Hippocampal formation (tissue), 2 donors: ENCODE measurements around the gene RASL10A.
"Not testable (repeated sequence)": the region's sequence is repeated elsewhere in the genome, so short reads cannot be mapped to it uniquely, and the experiment has no call there.

Source experiments
- DNase-seq, 2 donors: peaks; one replicate each; lab custom pipeline; 2025; lab: John Stamatoyannopoulos, UW

Gene RASL10A, protein sequence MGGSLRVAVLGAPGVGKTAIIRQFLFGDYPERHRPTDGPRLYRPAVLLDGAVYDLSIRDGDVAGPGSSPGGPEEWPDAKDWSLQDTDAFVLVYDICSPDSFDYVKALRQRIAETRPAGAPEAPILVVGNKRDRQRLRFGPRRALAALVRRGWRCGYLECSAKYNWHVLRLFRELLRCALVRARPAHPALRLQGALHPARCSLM

GRCh38 chr22:29315286-29316140 is at the start of gene RASL10A:
Gene RASL10A, minus strand, starts transcription at chr22:29315697. Its CDS starts 451 bp downstream, at chr22:29315246.
- DNase-seq: no peak

DNA sequence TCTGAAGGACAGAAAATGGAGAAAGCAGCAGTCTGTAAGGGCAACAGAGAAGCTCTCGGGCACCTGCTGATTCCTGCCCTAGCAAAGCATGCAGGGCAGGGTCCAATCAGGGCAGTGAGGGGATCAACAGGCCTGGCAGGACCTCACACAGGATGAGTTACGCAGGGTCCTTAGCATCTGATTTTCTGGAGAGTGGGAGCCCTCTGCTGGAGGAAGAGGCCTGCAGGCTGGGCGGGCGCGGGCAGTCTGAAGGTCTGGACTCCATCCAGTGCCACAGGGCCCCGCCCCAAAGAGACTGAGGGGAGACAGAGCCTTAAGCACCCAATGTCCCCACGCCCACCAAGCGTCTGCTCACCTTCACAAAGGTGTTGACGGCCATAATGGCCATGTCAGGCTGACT is 44.0 kb upstream of the RASL10A start:
- peak in 1 of 2 donors; percentile 59 for DNase-seq

DNA sequence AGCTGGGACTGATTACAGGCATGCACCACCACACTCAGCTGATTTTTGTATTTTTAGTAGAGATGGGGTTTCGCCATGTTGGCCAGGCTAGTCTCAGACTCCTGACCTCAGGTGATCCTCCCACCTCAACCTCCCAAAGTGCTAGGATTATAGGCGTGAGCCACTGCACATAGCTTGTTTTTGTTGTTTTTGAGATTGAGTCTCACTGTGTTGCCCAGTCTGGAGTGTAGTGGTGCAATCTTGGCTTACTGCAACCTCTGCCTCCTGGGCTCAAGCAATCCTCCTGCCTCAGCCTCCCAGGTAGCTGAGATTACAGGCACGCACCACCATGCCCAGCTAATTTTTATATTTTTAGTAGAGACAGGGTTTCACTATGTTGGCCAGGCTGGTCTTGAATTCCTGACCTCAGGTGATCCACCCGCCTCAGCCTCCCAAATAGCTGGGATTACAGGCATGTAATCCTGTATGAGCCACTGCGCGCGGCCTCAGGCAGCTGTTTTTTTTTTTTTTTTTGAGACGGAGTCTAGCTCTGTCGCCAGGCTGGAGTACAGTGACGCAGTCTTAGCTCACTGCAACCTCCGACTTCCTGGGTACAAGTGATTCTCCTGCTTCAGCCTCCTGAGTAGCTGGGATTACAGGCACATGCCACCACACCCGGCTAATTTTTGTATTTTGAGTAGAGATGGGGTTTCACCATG is 41.8 kb upstream of the RASL10A start:
- DNase-seq: not testable (repeated sequence)

DNA sequence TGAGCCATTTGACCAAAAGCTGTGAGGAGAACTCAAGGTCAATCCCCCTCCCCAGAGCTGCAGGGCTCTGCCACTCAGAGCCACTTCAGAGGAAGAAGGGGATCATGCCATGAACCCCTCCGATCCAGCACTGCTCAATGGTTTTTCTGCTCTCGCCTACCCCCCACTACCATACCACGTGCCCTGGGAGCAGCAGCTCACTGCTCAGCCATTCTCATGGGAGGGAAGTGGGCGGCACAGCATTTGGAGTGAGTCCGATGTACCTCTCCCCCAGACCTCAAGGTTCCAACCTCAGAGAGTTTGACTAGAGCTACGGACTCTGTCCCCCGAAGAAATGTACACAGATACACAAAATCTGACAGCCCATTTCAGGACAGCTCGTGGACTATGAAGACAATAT is 38.4 kb upstream of the RASL10A start:
- no peak for DNase-seq

GRCh38 chr22:29353286-29353685 is 37.8 kb upstream of the RASL10A start:
- DNase-seq: no peak

- DNase-seq: no peak
These were observed 37.3 kb upstream of the RASL10A start for GRCh38 chr22:29352778-29353177.

- no peak for DNase-seq
These were observed 36.4 kb upstream of the RASL10A start for GRCh38 chr22:29351891-29352290.

GRCh38 chr22:29351042-29351441 is 35.5 kb upstream of the RASL10A start:
- no peak for DNase-seq

DNA sequence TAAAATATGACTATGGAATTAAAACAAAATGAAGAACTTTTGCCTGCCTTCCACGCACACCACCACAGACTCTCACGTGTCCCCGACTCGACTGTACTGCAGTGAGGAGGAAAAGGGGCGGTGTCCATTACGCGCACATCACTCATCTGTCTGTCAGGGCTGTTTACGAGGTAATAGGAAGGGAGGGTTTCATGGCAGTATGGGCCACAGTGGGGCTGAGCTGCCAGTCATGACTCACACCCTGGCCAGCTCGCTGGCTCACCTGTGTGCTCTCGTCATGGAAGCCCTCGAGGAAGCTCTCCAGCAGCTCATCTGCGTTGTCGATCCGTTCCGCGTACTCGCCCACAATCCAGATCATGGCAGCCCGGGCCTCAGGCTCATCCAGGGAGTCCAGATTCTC is 33.5 kb upstream of the RASL10A start:
- no peak for DNase-seq

- DNase-seq: no peak
These were observed 32.5 kb upstream of the RASL10A start for GRCh38 chr22:29348041-29348440.

DNA sequence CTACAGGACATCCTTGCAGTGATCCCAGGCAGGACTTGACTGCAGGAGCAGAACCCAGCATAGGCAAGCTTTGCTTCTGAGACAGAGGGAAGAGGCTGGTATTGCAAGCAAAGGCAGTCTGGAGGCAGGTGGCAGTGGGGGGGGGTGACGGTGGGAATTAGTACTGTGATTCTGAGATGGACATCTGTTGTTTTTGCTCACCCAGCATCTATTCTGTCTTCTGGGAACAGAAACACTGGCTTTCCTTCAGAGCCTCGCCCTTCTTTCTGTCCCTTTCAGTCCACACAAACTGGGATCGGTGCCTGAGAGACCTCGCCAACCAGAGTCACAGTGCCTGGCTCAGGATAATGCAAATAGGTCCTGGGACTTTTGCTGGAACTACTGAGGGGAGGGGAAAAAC is 31.2 kb upstream of the RASL10A start:
- peak; percentile 58 to 69 for DNase-seq

DNA sequence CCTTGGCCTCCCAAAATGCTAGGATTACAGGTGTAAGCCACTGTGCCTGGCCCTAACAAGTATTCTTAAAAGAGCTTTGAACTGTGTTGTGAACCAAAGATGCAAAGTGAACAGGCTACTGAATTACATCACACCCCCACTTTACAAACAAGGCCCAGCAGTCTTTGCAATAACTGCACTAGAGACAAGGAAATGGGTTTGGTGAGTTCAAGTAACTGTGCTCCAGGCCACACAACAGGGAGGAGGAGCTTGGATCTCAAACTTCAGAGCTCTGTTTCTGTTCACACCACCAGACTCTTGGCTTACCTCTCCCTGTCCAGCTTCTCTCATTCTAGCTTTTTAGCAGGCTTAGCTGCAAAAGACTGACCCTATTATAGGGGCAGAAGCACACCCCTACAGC is 30.4 kb upstream of the RASL10A start:
- DNase-seq: peak in 1 of 2 donors; percentile 47

DNA sequence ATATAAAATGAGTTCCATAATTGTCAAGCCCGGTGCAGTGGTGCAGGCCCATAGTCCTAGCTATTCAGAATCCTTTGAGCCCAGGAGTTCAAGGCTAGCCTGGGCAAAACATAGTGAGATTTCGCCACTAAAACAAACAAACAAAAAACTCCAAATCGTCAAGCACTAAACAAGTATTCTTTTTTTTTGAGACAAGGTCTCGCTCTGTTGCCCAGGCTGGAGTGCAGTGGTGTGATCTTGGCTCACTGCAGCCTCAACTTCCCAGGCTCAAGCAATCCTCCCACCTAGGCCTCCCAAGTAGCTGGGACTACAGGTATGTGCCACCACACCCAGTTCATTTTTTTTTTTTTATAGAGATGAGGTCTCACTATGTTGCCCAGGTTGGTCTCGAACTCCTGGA is 29.4 kb upstream of the RASL10A start:
- not testable (repeated sequence) for DNase-seq

GRCh38 chr22:29344137-29344536 is 28.6 kb upstream of the RASL10A start:
- no peak for DNase-seq

DNA sequence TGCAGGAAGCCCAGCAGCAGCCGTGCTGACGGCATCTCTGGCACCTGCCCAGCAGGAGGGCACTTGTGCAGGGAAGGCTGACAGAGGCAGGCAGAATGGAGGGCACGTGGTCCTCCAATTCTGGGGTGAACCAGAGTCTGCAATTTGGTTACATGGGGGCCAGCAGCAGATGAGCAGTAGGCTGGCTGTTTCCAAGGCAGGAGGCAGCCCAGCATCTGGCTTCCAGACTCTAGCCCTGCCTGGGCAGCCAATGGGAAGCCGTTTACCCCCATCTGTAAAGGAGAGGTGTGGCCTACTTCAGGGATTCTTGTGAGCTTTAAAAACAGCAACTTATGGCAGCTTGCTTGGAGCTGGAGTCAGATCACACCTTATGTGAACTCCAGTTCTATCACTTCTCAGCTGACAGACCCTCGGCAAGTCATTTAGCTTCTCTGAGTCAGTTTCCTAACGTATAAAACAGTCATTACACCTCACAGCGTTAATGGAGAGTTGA is 27.9 kb upstream of the RASL10A start:
- DNase-seq: peak; percentile 22 to 46

DNA sequence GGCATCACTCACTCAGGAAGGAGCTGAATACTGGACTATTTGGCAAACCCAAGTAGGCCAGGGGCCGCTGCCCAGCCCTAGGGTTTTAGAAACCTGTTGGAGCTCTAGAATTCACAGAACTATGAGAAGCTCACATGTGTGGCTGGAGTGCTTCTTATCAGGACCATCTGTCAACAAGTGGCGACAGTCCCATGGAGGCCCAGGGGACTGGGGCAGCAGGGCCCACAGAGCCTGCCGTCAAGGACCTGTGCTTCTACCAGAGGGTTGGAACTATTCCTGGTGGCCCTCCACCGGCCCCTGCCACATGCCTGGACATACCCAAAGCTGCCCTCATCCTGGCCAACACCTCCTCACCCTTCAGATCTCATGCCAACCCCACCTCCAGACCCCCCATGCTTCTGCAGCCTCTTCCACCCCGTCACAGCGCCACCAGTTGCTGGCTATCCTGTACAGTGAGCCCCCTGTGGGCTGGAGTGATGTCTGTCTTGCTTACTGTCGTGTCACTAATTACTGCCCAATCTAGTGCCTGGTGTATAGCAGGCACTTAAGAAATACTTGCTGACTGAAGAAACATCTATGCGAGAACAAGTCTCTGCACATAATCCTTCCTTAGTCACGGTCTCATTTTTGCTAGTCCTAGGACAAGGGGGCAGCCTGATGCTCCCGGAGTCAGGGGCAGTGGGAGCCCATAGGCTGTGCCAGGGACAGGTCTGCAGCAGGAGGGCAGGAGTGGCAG is 27.2 kb upstream of the RASL10A start:
- no peak for DNase-seq

DNA sequence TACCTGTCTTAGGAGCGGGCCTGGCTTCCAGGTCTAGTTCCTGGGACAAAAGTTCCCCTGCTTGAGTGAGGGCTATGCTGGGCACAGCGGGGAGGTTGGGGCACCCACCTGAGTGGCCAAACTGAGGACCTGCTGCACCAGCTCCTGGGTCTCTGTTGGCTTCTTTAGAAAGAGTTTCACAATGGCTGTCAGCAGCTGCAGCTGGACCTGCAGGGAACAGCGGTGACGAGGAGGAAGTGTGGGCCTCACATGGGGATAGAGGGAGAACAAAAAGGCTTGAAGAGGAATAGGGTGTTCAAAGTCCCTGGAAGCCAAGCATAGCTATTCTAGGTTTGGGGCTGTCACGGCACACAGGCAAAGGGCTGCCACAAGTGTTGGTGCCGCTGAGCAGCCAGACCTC is 26.7 kb upstream of the RASL10A start:
- no peak for DNase-seq

- no peak for DNase-seq
These were observed 26.3 kb upstream of the RASL10A start for GRCh38 chr22:29341849-29342127.

DNA sequence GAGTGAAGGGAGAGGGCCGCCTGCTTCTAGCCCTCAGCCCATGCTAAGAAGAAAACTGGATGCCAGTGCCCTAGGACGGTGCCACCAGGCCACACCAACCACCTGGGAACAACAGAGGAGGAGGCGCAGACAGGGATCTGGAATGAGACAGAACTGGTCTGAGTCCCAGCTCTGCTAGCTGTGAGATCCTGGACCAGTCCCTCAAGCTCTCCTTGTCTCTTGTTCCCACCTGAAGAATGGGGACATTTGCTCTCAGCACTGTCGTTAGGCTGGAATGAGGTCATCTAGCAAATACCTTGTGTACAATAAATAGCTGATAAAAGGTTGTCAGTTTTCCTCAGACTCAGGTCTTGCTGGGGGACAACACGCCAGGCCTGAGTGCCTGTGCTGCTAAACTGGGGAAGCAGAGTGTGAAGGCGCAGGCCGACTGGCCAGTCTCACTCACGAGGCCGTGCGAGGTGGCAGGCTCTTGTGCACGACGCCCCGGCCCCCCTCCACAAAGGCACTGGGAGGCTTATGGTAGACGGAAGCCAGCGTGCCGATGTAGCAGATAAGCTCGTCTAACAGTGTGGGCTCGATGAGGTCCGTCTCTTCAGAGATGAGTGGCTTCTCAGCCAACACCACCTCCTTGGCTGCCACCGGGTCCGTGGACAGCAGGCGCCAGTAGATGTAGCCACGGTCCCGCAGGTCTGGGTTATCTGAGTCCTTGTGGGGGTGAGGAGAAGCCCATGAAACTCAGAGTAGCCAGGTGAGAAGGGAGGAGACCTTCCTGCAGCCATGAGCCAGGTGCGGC is 25.8 kb upstream of the RASL10A start:
- no peak for DNase-seq

DNA sequence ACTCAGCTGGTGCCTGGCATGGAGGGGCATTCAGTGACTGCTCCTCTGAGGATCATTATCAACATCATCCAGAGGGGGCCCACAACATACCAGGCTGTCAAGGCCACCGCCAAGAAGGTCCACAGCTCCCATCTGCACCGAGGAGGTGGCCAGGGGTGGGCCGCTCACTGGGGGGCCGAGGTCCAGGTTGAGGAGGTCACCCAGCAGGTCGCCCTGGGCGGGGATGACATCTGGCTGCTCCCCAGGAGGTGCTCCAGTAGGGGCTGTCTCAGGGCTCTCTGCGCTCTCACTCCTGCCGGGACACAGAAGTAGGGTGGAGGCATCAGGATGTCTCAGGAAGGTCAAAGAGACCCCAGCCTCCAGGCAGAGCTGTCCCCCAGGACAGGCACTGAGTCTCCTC is 25.1 kb upstream of the RASL10A start:
- no peak for DNase-seq
